ENCODE measurements around the gene NRTN. TPM values are rescaled to one million over a fixed set of nuclear protein-coding genes. Genes with fewer than 3 reads are reported as not detected.
A peak's percentile ranks its signal among the peaks of the same experiment; 100 is the strongest.

The NRTN gene
- total and polyA plus RNA-seq, 2 of the 13 experiments (the other 11 are each of a cell fraction or from before 2014, with no cell fraction given), result 4.1 to 5.3 TPM

DNA sequence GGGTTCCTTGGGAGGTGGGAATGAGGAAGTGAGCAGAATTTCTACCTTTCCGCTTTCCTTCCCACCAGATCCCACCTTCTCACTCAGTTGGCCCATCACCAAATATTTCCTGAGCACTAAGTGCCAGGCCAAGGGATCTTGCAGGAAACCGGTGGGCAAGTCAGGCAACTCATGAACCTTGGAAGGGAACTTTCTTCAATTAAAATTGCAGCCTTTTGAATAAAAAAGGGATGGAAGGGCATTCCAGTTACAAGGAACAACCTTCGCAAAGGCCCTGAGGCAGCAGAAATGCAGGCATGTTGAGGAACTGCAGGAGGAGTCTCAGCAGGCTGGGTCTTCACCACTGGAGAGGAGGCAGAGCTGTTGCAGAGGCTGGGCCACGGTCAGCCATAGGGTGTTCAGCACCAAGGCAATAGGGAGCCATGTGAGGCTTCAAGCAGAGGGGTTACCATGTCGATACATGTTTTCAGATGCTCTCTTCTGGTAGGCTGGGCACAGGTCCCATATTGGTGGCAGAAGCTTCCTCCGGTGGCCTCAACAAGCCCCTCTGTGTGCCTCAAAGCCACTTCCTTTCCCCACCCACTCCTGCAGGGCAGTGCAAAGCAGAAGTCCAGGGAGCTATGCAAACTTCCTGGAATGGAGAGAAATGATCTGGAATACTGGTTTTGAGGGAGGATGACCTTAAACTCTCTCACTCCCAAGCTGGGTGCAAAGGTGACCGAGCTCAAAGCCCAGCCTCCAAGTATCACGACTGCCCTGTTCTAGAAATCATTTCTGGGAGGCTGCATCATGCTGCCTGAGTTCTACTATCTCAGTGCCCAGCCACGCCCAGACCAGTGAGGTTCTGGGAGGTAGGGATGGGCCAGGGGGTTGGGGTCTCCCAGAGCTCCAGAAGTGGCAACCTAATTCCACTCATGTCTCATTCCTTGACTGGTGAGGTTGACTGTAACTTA lies 34.5 kb downstream of the NRTN start, which contains the start of gene FUT6 (continued):
- TF ChIP-seq ZNF496 (CRISPR knock-in tag; IDR thresholded peaks at IDR 0.05; ENCODE audit: insufficient replicate concordance), result no peak
- TF ChIP-seq KLF11 (CRISPR knock-in tag; IDR thresholded peaks at IDR 0.05), result 0 out of 2 replicates have a peak, but pooled peaks have one; percentile 17
- TF ChIP-seq ELF3 (CRISPR knock-in tag; IDR thresholded peaks at IDR 0.05), result peak; percentile 98
- 0 out of 2 replicates have a peak, but pooled peaks have one; percentile 2 for TF ChIP-seq SMYD3 (CRISPR knock-in tag; IDR thresholded peaks at IDR 0.05)
- TF ChIP-seq, protein P1, sequence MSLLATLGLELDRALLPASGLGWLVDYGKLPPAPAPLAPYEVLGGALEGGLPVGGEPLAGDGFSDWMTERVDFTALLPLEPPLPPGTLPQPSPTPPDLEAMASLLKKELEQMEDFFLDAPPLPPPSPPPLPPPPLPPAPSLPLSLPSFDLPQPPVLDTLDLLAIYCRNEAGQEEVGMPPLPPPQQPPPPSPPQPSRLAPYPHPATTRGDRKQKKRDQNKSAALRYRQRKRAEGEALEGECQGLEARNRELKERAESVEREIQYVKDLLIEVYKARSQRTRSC (CRISPR knock-in tag; IDR thresholded peaks at IDR 0.05; ENCODE audit: low read depth), result no peak
- TF ChIP-seq, protein P2, sequence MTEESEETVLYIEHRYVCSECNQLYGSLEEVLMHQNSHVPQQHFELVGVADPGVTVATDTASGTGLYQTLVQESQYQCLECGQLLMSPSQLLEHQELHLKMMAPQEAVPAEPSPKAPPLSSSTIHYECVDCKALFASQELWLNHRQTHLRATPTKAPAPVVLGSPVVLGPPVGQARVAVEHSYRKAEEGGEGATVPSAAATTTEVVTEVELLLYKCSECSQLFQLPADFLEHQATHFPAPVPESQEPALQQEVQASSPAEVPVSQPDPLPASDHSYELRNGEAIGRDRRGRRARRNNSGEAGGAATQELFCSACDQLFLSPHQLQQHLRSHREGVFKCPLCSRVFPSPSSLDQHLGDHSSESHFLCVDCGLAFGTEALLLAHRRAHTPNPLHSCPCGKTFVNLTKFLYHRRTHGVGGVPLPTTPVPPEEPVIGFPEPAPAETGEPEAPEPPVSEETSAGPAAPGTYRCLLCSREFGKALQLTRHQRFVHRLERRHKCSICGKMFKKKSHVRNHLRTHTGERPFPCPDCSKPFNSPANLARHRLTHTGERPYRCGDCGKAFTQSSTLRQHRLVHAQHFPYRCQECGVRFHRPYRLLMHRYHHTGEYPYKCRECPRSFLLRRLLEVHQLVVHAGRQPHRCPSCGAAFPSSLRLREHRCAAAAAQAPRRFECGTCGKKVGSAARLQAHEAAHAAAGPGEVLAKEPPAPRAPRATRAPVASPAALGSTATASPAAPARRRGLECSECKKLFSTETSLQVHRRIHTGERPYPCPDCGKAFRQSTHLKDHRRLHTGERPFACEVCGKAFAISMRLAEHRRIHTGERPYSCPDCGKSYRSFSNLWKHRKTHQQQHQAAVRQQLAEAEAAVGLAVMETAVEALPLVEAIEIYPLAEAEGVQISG (CRISPR knock-in tag; IDR thresholded peaks at IDR 0.05), result 0 out of 2 replicates have a peak, but pooled peaks have one; percentile 37
- TF ChIP-seq ZNF510 (CRISPR knock-in tag; IDR thresholded peaks at IDR 0.05; ENCODE audit: low read depth), result peak; percentile 27; the same call in 1 of the 2 replicates
- no peak for TF ChIP-seq SMC3 (IDR thresholded peaks at IDR 0.05; ENCODE audit: low read length)
- TF ChIP-seq TCF7 (IDR thresholded peaks at IDR 0.05; ENCODE audit: low read depth), result no peak
- TF ChIP-seq RXRB (CRISPR knock-in tag; IDR thresholded peaks at IDR 0.05; ENCODE audit: borderline replicate concordance), result peak; percentile 86
- TF ChIP-seq, protein P3, sequence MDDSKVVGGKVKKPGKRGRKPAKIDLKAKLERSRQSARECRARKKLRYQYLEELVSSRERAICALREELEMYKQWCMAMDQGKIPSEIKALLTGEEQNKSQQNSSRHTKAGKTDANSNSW (CRISPR knock-in tag; IDR thresholded peaks at IDR 0.05; ENCODE audit: borderline replicate concordance), result no peak
- TF ChIP-seq, protein P4, sequence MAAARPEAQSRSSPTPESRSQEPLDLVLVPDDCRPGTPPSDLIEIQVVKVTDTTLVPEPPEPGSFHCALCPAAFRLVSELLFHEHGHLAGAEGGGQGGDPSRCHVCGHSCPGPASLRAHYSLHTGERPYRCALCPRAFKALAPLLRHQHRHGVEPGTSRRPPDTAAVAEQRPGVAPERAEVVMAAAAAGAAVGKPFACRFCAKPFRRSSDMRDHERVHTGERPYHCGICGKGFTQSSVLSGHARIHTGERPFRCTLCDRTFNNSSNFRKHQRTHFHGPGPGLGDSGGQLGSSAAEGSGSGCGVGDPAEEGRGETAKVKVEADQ (CRISPR knock-in tag; IDR thresholded peaks at IDR 0.05; ENCODE audit: borderline replicate concordance), result peak; percentile 52; the same call in 1 of the 2 replicates
- no peak for TF ChIP-seq PRMT3 (CRISPR knock-in tag; IDR thresholded peaks at IDR 0.05; ENCODE audit: borderline replicate concordance, low read depth)
- TF ChIP-seq, protein P5, sequence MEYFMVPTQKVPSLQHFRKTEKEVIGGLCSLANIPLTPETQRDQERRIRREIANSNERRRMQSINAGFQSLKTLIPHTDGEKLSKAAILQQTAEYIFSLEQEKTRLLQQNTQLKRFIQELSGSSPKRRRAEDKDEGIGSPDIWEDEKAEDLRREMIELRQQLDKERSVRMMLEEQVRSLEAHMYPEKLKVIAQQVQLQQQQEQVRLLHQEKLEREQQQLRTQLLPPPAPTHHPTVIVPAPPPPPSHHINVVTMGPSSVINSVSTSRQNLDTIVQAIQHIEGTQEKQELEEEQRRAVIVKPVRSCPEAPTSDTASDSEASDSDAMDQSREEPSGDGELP (IDR thresholded peaks at IDR 0.05; ENCODE audit: borderline replicate concordance, low read depth), result peak; percentile 13; the same call in 1 of the 2 replicates
- TF ChIP-seq, protein P6, sequence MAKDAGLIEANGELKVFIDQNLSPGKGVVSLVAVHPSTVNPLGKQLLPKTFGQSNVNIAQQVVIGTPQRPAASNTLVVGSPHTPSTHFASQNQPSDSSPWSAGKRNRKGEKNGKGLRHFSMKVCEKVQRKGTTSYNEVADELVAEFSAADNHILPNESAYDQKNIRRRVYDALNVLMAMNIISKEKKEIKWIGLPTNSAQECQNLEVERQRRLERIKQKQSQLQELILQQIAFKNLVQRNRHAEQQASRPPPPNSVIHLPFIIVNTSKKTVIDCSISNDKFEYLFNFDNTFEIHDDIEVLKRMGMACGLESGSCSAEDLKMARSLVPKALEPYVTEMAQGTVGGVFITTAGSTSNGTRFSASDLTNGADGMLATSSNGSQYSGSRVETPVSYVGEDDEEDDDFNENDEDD (CRISPR knock-in tag; IDR thresholded peaks at IDR 0.05; ENCODE audit: borderline replicate concordance), result 0 out of 2 replicates have a peak, but pooled peaks have one; percentile 15
- TF ChIP-seq FOXC1 (CRISPR knock-in tag; IDR thresholded peaks at IDR 0.05; ENCODE audit: borderline replicate concordance), result peak; percentile 51; the same call in 1 of the 2 replicates
- TF ChIP-seq SIN3B (IDR thresholded peaks at IDR 0.05; ENCODE audit: low read length), result no peak
- TF ChIP-seq ZFP82 (CRISPR knock-in tag; IDR thresholded peaks at IDR 0.05; ENCODE audit: borderline replicate concordance), result 0 out of 2 replicates have a peak, but pooled peaks have one; percentile 26
- TF ChIP-seq GTF2F1 (IDR thresholded peaks at IDR 0.05; ENCODE audit: low read length), result no peak
- 0 out of 2 replicates have a peak, but pooled peaks have one; percentile 11 for TF ChIP-seq KDM2A (CRISPR knock-in tag; IDR thresholded peaks at IDR 0.05; ENCODE audit: borderline replicate concordance, low read depth)
- peak; percentile 83 for TF ChIP-seq POLR2AphosphoS5 (IDR thresholded peaks at IDR 0.05; ENCODE audit: low read depth, low read length)
